SJSA1 (cell line): ENCODE measurements around the gene EFNB3. TPM values are rescaled to one million over a fixed set of nuclear protein-coding genes. Genes with fewer than 3 reads are reported as not detected.

Experiments used
- DNase-seq, 2 experiments: peaks; one replicate each; pipeline ENCODE4 v3.0.0-alpha.2; 2015 to 2020; ENCODE audit warnings: low spot score in 2 of 2, low read depth in 1 of 2
- H3K27ac ChIP-seq: fragments of 250-450 bp; sonication (Bioruptor Pico); 2 replicates; pipeline ENCODE4 v1.5.1; 2020; ENCODE audit warnings: mild to moderate bottlenecking, moderate library complexity
- H3K27me3 ChIP-seq: fragments of 250-450 bp; sonication (Bioruptor Pico); replicated peaks from 2 replicates; pipeline ENCODE4 v1.5.1; 2020; ENCODE audit warnings: mild to moderate bottlenecking, moderate library complexity
- H3K36me3 ChIP-seq: fragments of 250-450 bp; sonication (Bioruptor Pico); 2 replicates; pipeline ENCODE4 v1.5.1; 2020; ENCODE audit warnings: mild to moderate bottlenecking
- H3K4me1 ChIP-seq: fragments of 250-450 bp; sonication (Bioruptor Pico); replicated peaks from 2 replicates; pipeline ENCODE4 v1.6.1; 2021; ENCODE audit warnings: mild to moderate bottlenecking
- H3K4me3 ChIP-seq: fragments of 250-450 bp; sonication (Bioruptor Pico); 2 replicates; pipeline ENCODE4 v1.5.1; 2020; ENCODE audit warnings: mild to moderate bottlenecking
- H3K9me3 ChIP-seq: fragments of 250-450 bp; sonication (Bioruptor Pico); replicated peaks from 2 replicates; pipeline ENCODE4 v1.5.1; 2020; ENCODE audit warnings: mild to moderate bottlenecking
- total RNA-seq: library from RNA; depleted of rRNA; stranded (reverse); fragments of >200 nt; shearing (Covaris generic); gene quantifications from 2 replicates; pipeline ENCODE4 v1.2.3, GENCODE V29; 2014

EFNB3 gene
- total RNA-seq, 1 experiment from 2014 or later = not detected

DNA sequence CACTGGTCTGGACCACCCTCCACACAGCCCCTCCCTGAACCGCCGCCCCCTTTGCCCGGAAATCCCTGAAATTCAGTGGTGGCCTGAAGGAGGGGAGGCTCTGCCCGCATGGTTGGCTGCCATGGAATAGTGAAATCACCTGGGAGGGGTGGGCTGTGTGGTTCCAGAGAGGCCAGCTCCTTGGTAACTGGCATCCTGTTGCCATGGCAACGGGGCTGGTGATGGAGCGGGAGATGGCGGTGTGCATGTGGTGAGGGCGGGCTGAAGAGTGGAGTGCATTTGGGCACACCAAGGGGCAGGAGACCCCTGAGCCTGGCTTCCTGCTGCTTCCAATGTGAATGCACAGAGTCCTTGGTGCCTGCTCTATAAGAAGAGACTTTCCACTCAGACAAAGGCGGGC, 2.4 kb downstream of the EFNB3 start:
- no peak overlapping the region for H3K4me3 ChIP-seq
- H3K27ac ChIP-seq = no peak overlapping the region
- DNase-seq = no peak
- H3K36me3 ChIP-seq = no peaks in the 10 kb centered on the region
- peaks cover 44% of the 10 kb centered on the region for H3K27me3 ChIP-seq
- peaks cover 7% of the 10 kb centered on the region for H3K4me1 ChIP-seq
- H3K9me3 ChIP-seq = no peaks in the 10 kb centered on the region

- Histone ChIP-seq H3K27ac (no peak overlapping the region), H3K9me3 (no peaks in the 10 kb centered on the region), H3K4me1 (peaks cover 7% of the 10 kb centered on the region), H3K36me3 (no peaks in the 10 kb centered on the region), H3K4me3 (no peak overlapping the region), H3K27me3 (peaks cover 51% of the 10 kb centered on the region)
- DNase-seq = no peak
Observed at GRCh38 chr17:7707858-7708750, 3.1 kb downstream of the EFNB3 start.

DNA sequence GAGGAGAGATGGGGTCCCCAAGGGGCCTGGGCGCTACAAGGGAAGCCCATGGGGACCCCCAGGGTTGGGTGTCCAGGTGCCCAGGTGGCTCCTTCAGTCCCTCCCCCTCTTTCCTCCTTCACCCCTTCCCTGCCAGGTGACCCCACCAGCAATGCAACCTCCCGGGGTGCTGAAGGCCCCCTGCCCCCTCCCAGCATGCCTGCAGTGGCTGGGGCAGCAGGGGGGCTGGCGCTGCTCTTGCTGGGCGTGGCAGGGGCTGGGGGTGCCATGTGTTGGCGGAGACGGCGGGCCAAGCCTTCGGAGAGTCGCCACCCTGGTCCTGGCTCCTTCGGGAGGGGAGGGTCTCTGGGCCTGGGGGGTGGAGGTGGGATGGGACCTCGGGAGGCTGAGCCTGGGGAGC, 4.0 kb downstream of the EFNB3 start:
- Histone ChIP-seq H3K4me3 (no peak overlapping the region), H3K4me1 (peaks cover 7% of the 10 kb centered on the region), H3K27ac (no peak overlapping the region), H3K36me3 (no peaks in the 10 kb centered on the region), H3K9me3 (no peaks in the 10 kb centered on the region), H3K27me3 (peaks cover 53% of the 10 kb centered on the region)
- DNase-seq = no peak

DNA sequence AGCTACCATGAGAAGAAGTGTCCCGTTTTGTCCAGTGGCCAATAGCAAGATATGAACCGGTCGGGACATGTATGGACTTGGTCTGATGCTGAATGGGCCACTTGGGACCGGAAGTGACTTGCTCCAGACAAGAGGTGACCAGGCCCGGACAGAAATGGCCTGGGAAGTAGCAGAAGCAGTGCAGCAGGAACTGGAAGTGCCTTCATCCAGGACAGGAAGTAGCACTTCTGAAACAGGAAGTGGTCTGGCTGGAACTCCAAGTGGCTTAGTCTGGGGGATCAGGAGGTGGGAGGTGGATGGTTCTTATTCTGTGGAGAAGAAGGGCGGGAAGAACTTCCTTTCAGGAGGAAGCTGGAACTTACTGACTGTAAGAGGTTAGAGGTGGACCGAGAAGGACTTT, 5.3 kb downstream of the EFNB3 start:
- Histone ChIP-seq H3K27me3 (peaks cover 47% of the 10 kb centered on the region), H3K9me3 (no peaks in the 10 kb centered on the region), H3K4me1 (peaks cover under 1% of the 10 kb centered on the region; the same call in 1 of the 2 replicates), H3K4me3 (no peak overlapping the region), H3K36me3 (no peaks in the 10 kb centered on the region), H3K27ac (no peak overlapping the region)
- DNase-seq = no peak

GRCh38 chr17:7711051-7711755, 6.2 kb downstream of the EFNB3 start:
- no peak for DNase-seq
- H3K27me3 ChIP-seq = peaks cover 39% of the 10 kb centered on the region
- H3K36me3 ChIP-seq = no peaks in the 10 kb centered on the region

DNA sequence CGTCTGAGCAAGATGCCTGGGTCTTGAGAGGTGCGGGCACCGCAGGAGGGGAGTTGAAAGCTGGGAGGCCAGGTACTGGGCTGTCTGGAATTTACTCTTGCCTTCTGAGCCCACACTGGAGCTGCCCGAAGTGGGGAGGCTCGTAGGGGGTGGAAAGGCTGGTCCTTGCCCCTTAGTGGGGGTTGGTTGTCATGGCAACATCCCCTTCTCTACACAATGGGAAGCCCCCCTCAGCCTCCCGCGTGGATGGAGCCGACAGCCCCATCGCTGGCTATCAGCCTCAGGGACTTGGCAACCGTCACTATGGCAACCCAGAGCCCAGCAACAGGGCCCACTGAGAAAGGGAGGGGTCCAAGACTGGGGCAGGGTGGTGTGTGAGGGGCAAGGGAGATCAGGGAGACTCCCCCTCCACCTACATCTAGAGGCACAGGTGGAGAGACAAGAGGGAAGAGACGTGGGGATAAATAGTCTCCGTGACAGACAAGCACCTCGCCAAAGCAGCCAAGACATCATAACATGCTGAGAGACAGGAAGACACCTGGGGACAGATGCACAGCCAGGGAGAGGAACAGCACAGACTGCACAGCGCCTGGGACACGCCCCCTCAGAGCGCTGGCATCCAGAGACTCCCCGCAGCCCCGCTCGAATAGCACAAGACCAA, 7.2 kb downstream of the EFNB3 start:
- no peak overlapping the region for H3K27ac ChIP-seq
- H3K4me1 ChIP-seq = peaks cover 6% of the 10 kb centered on the region
- no peak overlapping the region for H3K4me3 ChIP-seq
- peaks cover 30% of the 10 kb centered on the region for H3K27me3 ChIP-seq
- H3K9me3 ChIP-seq = no peaks in the 10 kb centered on the region
- H3K36me3 ChIP-seq = no peaks in the 10 kb centered on the region
- DNase-seq = no peak

More at GRCh38 chr17:7711051-7711755, 6.2 kb downstream of the EFNB3 start:
- no peaks in the 10 kb centered on the region for H3K4me1 ChIP-seq
- H3K9me3 ChIP-seq = no peaks in the 10 kb centered on the region
- no peak overlapping the region for H3K4me3 ChIP-seq
- no peak overlapping the region for H3K27ac ChIP-seq

DNA sequence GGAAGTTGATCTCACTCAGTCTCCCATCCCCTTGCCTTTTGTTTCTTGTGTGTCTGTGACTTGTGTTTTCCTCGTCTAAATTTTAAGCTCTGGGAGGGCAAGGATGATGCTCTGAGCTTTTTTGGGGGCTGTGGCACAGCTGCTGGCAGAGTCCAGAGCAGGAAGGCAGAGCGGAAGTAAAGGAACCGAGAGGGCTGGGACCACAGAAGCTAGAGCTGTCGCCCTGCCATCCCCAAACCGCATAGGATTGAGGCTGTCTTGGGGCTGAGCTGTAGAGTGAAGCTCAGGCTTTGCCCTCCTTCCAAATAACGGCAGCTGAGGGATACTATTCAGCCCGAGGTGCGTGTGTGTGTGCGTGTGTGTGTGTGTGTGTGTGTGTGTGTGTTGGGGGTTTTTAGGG, 8.8 kb downstream of the EFNB3 start:
- Histone ChIP-seq H3K9me3 (no peaks in the 10 kb centered on the region), H3K27ac (no peak overlapping the region), H3K4me3 (no peak overlapping the region), H3K27me3 (peaks cover 44% of the 10 kb centered on the region), H3K36me3 (no peaks in the 10 kb centered on the region), H3K4me1 (peaks cover 11% of the 10 kb centered on the region)
- no peak for DNase-seq

DNA sequence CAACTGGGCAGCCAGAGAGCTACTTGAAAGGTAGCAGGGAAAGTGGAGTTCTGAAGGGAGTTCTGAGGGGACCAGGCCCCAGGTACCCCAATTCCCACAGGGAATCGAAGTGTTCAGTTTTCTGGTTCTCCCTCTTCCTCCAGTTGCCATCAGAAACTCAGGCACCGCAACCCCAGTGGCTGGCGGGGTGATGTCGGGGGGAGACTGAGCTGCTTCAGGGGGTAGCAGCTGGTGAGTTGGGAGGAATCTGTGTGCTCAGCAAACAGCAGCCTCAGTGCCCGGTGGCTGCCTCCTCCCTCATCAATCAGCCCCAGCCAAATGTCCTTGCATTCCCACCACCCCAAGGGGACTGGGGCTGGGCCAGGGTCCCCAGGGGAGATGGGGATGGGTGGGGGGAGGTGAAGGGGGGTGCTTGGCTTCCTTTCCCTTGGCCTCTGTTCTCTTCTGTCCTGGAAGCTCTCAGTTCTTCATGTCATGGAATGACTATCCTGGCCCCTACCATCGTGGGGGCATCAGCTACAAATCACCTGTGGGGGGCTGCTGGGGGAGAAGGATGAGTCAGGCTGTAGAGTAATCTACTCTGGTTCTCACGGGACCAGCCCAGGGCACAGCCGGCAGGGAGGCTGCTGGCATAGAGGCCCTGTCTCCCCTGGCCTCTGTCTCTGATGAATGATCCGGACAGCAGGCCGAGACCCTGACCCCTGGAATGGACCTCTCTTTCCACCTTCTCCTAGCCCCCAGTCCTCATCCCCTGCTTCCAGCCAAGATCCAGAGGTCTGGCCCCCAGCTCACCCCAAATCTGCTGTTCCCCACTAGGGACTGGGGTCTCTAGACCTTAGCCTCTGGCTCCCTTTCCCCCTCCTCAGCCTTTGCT, 10.0 kb downstream of the EFNB3 start:
- Histone ChIP-seq H3K4me1 (peaks cover 11% of the 10 kb centered on the region), H3K9me3 (no peaks in the 10 kb centered on the region), H3K27me3 (peaks cover 53% of the 10 kb centered on the region), H3K4me3 (no peak overlapping the region), H3K27ac (no peak overlapping the region), H3K36me3 (no peaks in the 10 kb centered on the region)
- no peak for DNase-seq

DNA sequence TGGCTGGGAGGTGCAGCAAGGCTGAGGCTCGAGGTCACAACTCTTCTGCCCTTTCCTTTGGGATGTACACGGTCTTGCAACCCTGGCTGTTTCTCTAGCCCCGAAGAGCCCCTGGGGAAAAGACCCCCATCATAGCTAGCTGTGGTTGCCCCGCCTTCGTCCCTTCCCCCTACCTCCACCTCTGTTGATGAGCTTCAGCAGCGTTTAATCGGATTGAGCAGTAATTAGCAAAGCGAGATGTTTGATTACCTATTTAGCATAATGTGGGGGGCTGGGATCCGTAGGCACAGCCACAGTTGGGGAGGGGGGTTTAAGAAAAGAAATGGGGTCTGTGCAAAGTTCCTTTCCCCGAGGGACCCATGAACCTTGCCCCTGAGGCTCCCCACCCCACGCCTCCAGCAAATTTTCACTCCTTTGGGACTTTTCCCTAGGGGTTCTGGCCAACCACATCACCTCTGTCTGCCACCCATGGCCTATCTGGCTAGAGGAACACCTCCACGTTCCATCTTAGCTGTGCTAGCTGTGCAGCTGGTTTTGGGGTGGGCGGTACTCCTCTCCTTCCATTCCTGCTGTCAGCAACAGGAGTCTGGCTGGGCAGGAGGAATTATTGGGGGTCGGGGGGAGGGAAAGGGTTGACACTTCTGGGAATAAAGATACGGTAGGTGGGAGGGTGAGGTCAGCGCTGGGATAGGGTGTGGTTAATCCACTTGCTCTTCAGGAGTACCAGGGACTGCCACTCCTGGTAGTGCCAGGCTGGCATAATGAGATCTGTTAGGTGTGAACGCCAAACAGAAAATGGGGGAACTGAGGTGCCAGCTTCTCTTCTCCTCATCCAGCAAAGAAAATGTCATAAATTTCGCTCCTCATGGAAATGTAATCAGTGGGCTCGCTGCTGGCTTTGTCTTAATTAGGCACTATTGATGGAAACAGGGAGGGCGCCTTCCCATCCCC, 11.2 kb downstream of the EFNB3 start:
- Histone ChIP-seq H3K4me1 (peaks cover 11% of the 10 kb centered on the region), H3K27me3 (peaks cover 52% of the 10 kb centered on the region), H3K4me3 (peak overlapping the region; percentile 45), H3K9me3 (no peaks in the 10 kb centered on the region), H3K36me3 (no peaks in the 10 kb centered on the region), H3K27ac (no peak overlapping the region)
- DNase-seq = no peak

DNA sequence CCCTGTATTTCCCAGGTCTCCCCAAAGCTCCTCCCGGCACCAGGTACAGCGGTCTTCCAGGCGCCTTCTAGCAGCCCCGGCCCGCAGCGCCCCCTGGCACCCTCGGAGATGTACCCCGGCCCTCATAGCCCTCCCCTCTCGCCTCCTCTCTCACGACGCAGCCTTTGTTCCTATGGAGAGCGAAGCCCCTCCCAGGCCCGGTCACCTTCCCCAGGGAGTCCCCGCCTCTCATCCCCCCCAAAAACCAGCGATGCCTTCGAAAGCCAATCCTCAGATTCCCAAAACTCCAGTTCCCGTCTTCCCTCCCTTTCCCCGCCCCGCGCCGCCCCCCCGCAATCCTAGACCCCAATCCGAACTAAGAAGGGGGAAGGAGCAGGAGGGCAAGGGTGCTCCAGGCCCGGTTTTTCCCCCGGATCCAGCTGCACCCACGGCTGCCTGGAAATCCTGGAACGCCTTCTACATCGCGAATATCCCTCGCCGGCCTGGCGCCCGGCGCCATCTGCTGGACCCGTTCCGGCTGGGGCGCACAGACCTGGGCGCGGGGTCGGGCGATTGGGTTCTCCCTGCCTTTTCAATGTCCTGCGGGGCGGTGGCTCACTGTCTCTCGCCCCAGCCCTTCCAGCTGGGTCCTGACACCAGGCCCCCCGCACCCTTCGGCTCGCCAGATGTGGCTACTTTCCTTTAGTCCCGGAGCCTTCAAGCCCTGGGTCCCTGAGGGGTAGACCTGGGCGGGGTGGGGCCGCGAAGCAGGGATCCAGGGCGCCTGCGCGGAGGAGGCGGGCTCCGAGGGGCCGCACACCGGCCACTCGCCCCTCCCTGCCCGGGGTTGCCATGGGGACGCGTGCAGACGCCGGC, 12.1 kb downstream of the EFNB3 start, which contains the start of gene DNAH2:
Gene DNAH2, plus strand, starts transcription at position 844 of the 855 bp plus-strand sequence. CDS start 1,991 bp downstream, outside the sequence.
- Histone ChIP-seq H3K27me3 (peaks cover 46% of the 10 kb centered on the region), H3K36me3 (no peaks in the 10 kb centered on the region), H3K4me3 (peak within 1 kb of the TSS; percentile 45), H3K9me3 (no peaks in the 10 kb centered on the region), H3K27ac (no peak within 1 kb of the TSS), H3K4me1 (peaks cover 11% of the 10 kb centered on the region)
- peak; percentile 84 for DNase-seq

DNA sequence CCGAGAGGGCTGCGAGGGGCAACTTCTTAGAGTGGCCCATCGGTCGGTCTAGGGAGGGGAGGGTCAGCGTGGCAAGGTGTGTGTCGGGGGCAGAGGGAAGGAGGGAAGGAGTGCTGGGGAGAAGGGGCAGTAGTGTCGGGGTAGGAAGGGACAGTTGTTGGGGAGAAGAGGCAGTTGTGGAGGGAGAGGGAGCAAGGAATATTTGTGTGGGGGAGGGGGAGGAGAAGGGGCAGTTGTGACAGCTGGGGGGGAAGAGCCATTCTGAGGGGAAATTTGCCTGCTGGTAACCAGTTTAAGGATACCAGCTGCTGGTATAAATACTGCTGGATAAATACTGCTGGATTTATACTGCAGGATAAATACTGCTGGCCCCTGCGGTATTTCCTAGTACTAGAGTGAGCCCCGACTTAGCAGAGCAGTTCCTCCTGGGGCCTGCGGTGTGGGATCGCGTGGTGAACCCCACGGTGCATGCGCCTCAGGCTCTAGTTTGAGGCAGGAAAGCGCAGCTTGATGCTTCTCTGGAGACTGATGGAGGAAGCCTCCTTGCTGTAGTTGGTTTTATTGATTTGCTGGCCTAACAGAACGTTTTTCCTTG, 12.9 kb downstream of the EFNB3 start:
- Histone ChIP-seq H3K9me3 (no peaks in the 10 kb centered on the region), H3K27me3 (peaks cover 43% of the 10 kb centered on the region), H3K4me1 (peaks cover 11% of the 10 kb centered on the region), H3K36me3 (no peaks in the 10 kb centered on the region), H3K27ac (no peak overlapping the region), H3K4me3 (peak overlapping the region; percentile 45)
- no peak for DNase-seq
